OCI-LY7 (cell line): ENCODE measurements around the gene ARF6. TPM values are rescaled to one million over a fixed set of nuclear protein-coding genes. Genes with fewer than 3 reads are reported as not detected.

Source experiments
- BruUV-seq: library from RNA; stranded (reverse); fragments of 400-500 nt; replicated peaks from 2 replicates; lab custom pipeline; 2021; lab: Mats Ljungman, UMichigan
- CTCF ChIA-PET: fragments of 300-600 bp; sonication (Branson Sonifier 250); formaldehyde crosslinking; loops from one replicate; lab custom pipeline; 2022; ENCODE audit warnings: antibody characterized with exemption; ENCODE audit not compliant: unreplicated experiment; lab: Charles Lee
- POLR2A ChIA-PET: fragments of 300-600 bp; sonication (Branson Sonifier 250); formaldehyde crosslinking; loops from one replicate; lab custom pipeline; 2022; ENCODE audit warnings: antibody characterized with exemption; lab: Charles Lee
- DNase-seq: peaks from one replicate; pipeline ENCODE4 v3.0.0-alpha.2; 2015; ENCODE audit warnings: low spot score
- H2AFZ ChIP-seq: fragments of 200-600 bp; sonication (generic), shearing (Covaris generic); 2 replicates; pipeline ENCODE4 v1.6.1; 2014; ENCODE audit warnings: mild to moderate bottlenecking, antibody characterized with exemption, low read length, moderate library complexity
- H3K27ac ChIP-seq: fragments of 200-600 bp; sonication (generic); 2 replicates; pipeline ENCODE4 v1.5.1; 2014; ENCODE audit warnings: mixed run types, low read depth, mild to moderate bottlenecking, moderate library complexity, low read length, inconsistent platforms; ENCODE audit not compliant: poor library complexity, severe bottlenecking
- H3K36me3 ChIP-seq: fragments of 200-600 bp; sonication (generic); 2 replicates; pipeline ENCODE4 v1.6.1; 2014; ENCODE audit warnings: mild to moderate bottlenecking, antibody characterized with exemption, low read length, moderate library complexity, mixed read lengths; ENCODE audit not compliant: insufficient read depth
- H3K4me1 ChIP-seq: fragments of 200-600 bp; sonication (generic); 2 replicates; pipeline ENCODE4 v1.5.1; 2014; ENCODE audit warnings: mild to moderate bottlenecking, low read length; ENCODE audit not compliant: insufficient read depth, poor library complexity, severe bottlenecking
- H3K4me2 ChIP-seq: fragments of 200-600 bp; sonication (generic); 2 replicates; pipeline ENCODE4 v1.6.1; 2014; ENCODE audit warnings: mild to moderate bottlenecking, low read length
- H3K4me3 ChIP-seq: fragments of 200-600 bp; sonication (generic); 2 replicates; pipeline ENCODE4 v1.5.1; 2014; ENCODE audit warnings: mild to moderate bottlenecking, low read depth, low read length; ENCODE audit not compliant: poor library complexity, severe bottlenecking
- H3K79me2 ChIP-seq: fragments of 200-600 bp; sonication (generic); 2 replicates; pipeline ENCODE4 v1.6.1; 2016; ENCODE audit warnings: low read depth, mild to moderate bottlenecking, low read length, moderate library complexity, mixed read lengths; ENCODE audit not compliant: insufficient read depth
- H3K9me2 ChIP-seq: fragments of 200-600 bp; sonication (generic); 2 replicates; pipeline ENCODE4 v1.6.1; 2016; ENCODE audit warnings: mild to moderate bottlenecking, low read length, mixed read lengths; ENCODE audit not compliant: insufficient read depth
- H3K9me3 ChIP-seq: fragments of 200-600 bp; sonication (generic); 2 replicates; pipeline ENCODE4 v1.6.1; 2014; ENCODE audit warnings: mild to moderate bottlenecking, mixed run types, low read length, mixed read lengths
- H4K20me1 ChIP-seq: fragments of 200-600 bp; sonication (generic); 2 replicates; pipeline ENCODE4 v1.6.1; 2014; ENCODE audit warnings: mild to moderate bottlenecking, antibody characterized with exemption, low read length, moderate library complexity, mixed read lengths; ENCODE audit not compliant: insufficient read depth
- CTCF ChIP-seq: fragments of 200-600 bp; sonication (generic); conservative IDR thresholded peaks from 2 replicates; pipeline ENCODE4 v1.5.1; 2014; ENCODE audit warnings: mild to moderate bottlenecking, antibody characterized with exemption, low read length, moderate library complexity, mixed read lengths
- EZH2phosphoT487 ChIP-seq: fragments of 200-600 bp; sonication (generic); IDR thresholded peaks from 2 replicates; pipeline ENCODE4 v1.6.1; 2018; ENCODE audit warnings: low read depth, borderline replicate concordance, mild to moderate bottlenecking, mixed run types, antibody characterized with exemption, low read length, moderate library complexity, mixed read lengths
- intact Hi-C: fragments of 100-400 bp; cut with micrococcal nuclease; formaldehyde crosslinking; loops from one replicate; pipeline ENCODE4 v1.10.0; 2022; ENCODE audit not compliant: unreplicated experiment
- total RNA-seq, 2 experiments: library from RNA; depleted of rRNA in 1 of 2; stranded (reverse); fragments of >200 nt in 1 of 2; shearing (Covaris generic) in 1 of 2; gene quantifications; 2 replicates each; pipeline ENCODE4 v1.2.3, GENCODE V29; 2014 to 2022

The ARF6 gene
- total RNA-seq, 2 experiments from 2014 or later = 47.6 to 69.1 TPM

DNA sequence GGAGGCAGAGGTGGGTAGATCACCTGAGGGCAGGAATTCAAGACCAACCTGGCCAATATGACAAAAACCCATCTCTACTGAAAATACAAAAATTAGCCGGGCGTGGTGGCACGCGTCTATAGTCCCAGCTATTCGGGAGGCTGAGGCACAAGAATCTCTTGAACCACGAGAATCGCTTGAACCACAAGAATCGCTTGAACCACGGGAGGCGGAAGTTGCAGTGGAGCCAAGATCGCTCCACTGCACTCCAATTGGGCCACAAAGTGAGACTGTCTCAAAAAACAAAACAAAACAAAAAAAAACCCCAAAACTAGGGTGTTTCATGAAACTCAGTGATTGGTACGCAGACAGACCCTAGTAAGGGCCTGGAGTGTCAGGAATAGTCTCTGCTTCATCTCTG lies 6.4 kb upstream of the ARF6 start:
- Histone ChIP-seq H2AFZ (peak overlapping the region; percentile 39), H3K27ac (no peak overlapping the region), H3K4me2 (no peak overlapping the region; the same call in 1 of the 2 replicates), H3K4me3 (no peak overlapping the region), H3K79me2 (peaks cover 3% of the 10 kb centered on the region; the same call in 1 of the 2 replicates), H3K4me1 (peaks cover 17% of the 10 kb centered on the region), H3K9me3 (no peaks in the 10 kb centered on the region), H3K36me3 (no peaks in the 10 kb centered on the region), H3K9me2 (no peaks in the 10 kb centered on the region), H4K20me1 (no peaks in the 10 kb centered on the region)
- POLR2A ChIA-PET = no interaction called here
- TF ChIP-seq EZH2phosphoT487 = no peak
- TF ChIP-seq CTCF = no peak
- no peak for DNase-seq
- BruUV-seq = no TSS peak
- CTCF ChIA-PET = no interaction called here
- intact Hi-C loops = no loop called here

- peaks cover 3% of the 10 kb centered on the region for H3K36me3 ChIP-seq
- H3K9me3 ChIP-seq = no peaks in the 10 kb centered on the region
- no peak overlapping the region for H3K4me3 ChIP-seq
- POLR2A ChIA-PET = interaction anchor here (0.6 to 1.6 kb wide), 5 partner anchors 23 to 174 kb away, joined by 3 to 8 read pairs (median 4); no protein-coding TSS in a partner anchor
- peaks cover 15% of the 10 kb centered on the region for H3K79me2 ChIP-seq
- H3K9me2 ChIP-seq = no peaks in the 10 kb centered on the region
- H3K27ac ChIP-seq = no peak overlapping the region
- TF ChIP-seq CTCF (no peak), EZH2phosphoT487 (no peak)
- no peak overlapping the region for H3K4me2 ChIP-seq
- no peak overlapping the region for H2AFZ ChIP-seq
- BruUV-seq = no TSS peak
- H4K20me1 ChIP-seq = no peaks in the 10 kb centered on the region
- CTCF ChIA-PET = no interaction called here
- DNase-seq = no peak
- intact Hi-C loops = no loop called here
- peaks cover 24% of the 10 kb centered on the region for H3K4me1 ChIP-seq
These were observed 4.6 kb upstream of the ARF6 start for GRCh38 chr14:49888293-49888692.

DNA sequence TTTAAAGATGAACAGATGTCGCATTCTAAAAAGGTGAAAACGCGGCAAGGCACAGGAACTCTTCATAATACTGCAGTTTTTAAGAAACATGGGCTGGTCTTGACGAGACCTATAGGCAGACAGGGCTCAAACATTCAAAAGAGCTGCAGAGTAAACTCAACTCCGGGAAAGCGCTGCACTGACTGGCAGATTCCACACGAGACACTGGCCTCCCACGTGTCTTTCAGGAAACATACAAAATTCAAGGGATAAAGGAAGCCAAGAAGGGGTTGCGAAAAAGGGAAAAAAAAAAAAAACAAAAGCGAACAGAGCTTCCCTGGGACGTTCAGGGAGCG lies 614 bp upstream of the ARF6 start:
- H3K79me2 ChIP-seq = peaks cover 55% of the 10 kb centered on the region

More for the DNA sequence above, 614 bp upstream of the ARF6 start:
- ChIA-PET POLR2A (interaction anchor here (0.5 to 2.8 kb wide), 21 partner anchors 10 to 224 kb away, joined by 3 to 26 read pairs (median 5); partner anchors contain the start of gene VCPKMT), CTCF (interaction anchor here (0.6 to 1.6 kb wide), 5 partner anchors 11 to 110 kb away, joined by 3 to 4 read pairs (median 3); no protein-coding TSS in a partner anchor)
- no peak for TF ChIP-seq EZH2phosphoT487
- TF ChIP-seq CTCF = no peak
- Histone ChIP-seq H3K27ac (peak overlapping the region; percentile 91), H3K9me2 (no peaks in the 10 kb centered on the region), H3K9me3 (no peaks in the 10 kb centered on the region), H3K4me2 (peak overlapping the region; percentile 95), H4K20me1 (peaks cover 33% of the 10 kb centered on the region), H3K36me3 (peaks cover 43% of the 10 kb centered on the region), H3K4me3 (peak overlapping the region; percentile 98), H3K4me1 (peaks cover 22% of the 10 kb centered on the region), H2AFZ (peak overlapping the region; percentile 79; the same call in 1 of the 2 replicates)
- DNase-seq = peak; percentile 89
- TSS peak; percentile 91 for BruUV-seq
- intact Hi-C loops = loop anchor here (1.0 to 2.0 kb wide), 5 partner anchors 30 to 169 kb away; no protein-coding TSS in a partner anchor
